DMS114 treated with DMSO at 0.1 percent for 48 hours (cell line): ENCODE results near the gene PLA2G10.
"Not testable (repeated sequence)": the region's sequence is repeated elsewhere in the genome, so short reads cannot be mapped to it uniquely, and the experiment has no call there.

Source experiments
- DNase-seq: peaks from one replicate; lab custom pipeline; 2025; ENCODE audit not compliant: unreplicated experiment; lab: John Stamatoyannopoulos, UW

The PLA2G10 gene, protein sequence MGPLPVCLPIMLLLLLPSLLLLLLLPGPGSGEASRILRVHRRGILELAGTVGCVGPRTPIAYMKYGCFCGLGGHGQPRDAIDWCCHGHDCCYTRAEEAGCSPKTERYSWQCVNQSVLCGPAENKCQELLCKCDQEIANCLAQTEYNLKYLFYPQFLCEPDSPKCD

DNA sequence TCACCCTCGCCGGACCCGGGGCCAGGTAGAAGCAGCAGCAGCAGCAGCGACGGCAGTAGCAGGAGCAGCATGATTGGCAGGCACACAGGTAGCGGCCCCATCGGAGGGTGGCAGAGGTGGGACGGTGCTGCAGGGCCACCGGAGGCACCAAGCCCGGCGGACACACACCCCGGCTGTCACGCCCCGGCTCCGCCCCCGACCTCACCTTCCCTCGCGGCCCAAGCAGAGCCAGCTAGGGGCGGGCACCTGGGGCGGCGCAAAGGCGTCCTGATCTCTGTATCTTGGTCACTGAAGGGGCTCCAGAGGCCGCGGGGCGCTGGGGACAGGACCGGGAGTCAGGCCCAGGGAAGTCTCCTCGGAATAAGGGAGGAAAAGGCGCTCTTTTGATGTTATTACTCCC lies at the start of gene PLA2G10:
TSS of gene PLA2G10 (minus strand) at position 180 of the 400 bp plus-strand sequence. CDS start at position 101, 79 bp downstream.
- not testable (repeated sequence) for DNase-seq

DNA sequence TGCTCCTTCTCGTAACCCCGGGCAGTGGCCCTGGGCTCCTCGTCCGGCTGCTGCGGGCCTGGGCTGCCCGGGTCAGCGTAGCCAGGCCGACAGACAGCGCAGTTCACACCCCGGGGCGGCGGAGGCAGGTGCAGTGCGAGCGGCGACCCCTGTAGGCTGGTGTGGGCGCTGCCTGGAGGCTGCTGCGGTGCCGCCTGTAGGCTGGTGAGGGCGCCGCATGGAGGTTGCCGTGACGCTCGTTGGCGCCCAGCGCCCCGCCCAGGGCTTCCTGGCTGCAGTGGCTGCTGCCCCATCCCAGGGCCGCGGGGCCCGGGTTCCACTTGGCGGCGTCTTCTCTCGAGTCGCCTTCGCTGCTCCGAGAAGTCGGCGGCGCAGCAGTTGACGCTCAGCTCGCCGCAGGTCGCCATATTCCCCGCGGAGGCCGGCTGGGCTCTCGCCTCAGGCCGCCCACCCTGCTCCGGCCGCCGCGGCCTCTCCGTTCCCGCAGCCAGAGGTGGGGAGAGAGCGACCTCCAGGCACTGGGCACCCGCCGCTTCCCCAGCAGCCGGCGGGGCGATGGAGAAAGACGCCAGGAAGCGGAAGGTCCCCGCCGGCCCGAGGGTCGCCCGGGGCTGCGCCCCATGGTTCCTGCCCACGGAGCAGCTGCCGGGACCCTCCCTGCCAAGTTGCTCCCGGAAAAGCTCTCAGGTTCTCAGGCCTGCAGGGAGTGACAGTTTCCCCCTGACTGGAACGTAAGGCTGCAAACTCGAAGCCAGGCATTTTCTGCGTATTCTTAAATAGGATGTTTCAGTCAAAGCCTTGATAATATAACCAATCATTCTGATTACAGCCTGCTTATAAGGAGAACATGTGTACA lies 48.4 kb upstream of the PLA2G10 start, which contains the start of gene NPIPA2:
TSS of gene NPIPA2 (plus strand) at position 261 of the 856 bp plus-strand sequence. CDS start 5,533 bp downstream, outside the sequence.
- DNase-seq = not testable (repeated sequence)

DNA sequence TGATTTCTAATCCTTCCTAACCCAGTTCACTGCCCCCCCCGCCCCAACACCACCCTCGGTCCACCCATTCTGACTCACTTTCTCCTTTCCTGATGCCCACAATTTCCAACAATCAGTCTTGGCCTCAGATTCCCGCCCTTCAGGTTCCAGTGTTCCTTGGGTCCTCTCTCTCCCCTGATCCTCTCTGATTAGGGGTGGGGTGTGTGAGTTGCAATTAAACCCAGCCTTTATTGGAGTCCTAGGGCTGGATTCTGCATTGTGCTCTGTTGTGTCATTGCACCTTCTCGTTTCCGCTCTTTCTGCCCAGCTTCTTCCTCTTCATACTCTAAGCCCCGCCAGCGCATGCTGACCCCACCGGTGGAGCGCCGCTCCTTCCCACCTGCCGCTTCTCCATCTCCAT lies 47.7 kb upstream of the PLA2G10 start:
- not testable (repeated sequence) for DNase-seq

DNA sequence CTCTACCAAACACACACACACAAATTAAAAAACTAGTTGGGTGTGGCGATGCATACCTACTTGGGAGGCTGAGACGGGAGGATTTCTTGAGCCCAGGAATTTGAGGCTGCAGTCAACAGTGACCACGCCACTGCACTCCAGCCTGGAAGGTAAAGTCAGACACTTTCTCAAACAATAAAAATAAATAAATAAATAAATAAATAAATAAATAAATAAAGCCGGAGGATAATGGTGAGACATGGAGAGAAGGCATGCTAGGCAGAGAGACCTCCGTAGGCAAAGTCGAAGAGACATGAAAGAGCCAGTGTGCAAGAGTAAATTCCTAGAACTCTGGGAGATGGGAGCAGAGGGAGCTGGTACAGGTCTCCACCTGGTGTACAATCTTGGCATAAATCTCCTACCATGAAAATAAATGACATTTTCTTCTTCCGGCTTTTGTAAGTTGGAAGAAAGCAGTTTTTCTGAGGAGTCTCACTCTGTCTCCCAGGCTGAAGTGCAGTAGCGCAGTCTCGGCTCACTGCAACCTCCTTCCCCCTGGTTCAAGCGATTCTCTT lies 46.8 kb upstream of the PLA2G10 start:
- DNase-seq = not testable (repeated sequence)

DNA sequence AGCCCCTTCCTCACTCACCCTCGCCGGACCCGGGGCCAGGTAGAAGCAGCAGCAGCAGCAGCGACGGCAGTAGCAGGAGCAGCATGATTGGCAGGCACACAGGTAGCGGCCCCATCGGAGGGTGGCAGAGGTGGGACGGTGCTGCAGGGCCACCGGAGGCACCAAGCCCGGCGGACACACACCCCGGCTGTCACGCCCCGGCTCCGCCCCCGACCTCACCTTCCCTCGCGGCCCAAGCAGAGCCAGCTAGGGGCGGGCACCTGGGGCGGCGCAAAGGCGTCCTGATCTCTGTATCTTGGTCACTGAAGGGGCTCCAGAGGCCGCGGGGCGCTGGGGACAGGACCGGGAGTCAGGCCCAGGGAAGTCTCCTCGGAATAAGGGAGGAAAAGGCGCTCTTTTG lies 39.1 kb upstream of the PLA2G10 start:
- DNase-seq = not testable (repeated sequence)

DNA sequence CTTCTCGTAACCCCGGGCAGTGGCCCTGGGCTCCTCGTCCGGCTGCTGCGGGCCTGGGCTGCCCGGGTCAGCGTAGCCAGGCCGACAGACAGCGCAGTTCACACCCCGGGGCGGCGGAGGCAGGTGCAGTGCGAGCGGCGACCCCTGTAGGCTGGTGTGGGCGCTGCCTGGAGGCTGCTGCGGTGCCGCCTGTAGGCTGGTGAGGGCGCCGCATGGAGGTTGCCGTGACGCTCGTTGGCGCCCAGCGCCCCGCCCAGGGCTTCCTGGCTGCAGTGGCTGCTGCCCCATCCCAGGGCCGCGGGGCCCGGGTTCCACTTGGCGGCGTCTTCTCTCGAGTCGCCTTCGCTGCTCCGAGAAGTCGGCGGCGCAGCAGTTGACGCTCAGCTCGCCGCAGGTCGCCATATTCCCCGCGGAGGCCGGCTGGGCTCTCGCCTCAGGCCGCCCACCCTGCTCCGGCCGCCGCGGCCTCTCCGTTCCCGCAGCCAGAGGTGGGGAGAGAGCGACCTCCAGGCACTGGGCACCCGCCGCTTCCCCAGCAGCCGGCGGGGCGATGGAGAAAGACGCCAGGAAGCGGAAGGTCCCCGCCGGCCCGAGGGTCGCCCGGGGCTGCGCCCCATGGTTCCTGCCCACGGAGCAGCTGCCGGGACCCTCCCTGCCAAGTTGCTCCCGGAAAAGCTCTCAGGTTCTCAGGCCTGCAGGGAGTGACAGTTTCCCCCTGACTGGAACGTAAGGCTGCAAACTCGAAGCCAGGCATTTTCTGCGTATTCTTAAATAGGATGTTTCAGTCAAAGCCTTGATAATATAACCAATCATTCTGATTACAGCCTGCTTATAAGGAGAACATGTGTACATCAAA lies 9.3 kb upstream of the PLA2G10 start, which contains the start of gene NPIPA3:
TSS of gene NPIPA3 (plus strand) at position 256 of the 856 bp plus-strand sequence. CDS start 5,533 bp downstream, outside the sequence.
- DNase-seq = not testable (repeated sequence)

DNA sequence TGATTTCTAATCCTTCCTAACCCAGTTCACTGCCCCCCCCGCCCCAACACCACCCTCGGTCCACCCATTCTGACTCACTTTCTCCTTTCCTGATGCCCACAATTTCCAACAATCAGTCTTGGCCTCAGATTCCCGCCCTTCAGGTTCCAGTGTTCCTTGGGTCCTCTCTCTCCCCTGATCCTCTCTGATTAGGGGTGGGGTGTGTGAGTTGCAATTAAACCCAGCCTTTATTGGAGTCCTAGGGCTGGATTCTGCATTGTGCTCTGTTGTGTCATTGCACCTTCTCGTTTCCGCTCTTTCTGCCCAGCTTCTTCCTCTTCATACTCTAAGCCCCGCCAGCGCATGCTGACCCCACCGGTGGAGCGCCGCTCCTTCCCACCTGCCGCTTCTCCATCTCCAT lies 8.6 kb upstream of the PLA2G10 start:
- not testable (repeated sequence) for DNase-seq

DNA sequence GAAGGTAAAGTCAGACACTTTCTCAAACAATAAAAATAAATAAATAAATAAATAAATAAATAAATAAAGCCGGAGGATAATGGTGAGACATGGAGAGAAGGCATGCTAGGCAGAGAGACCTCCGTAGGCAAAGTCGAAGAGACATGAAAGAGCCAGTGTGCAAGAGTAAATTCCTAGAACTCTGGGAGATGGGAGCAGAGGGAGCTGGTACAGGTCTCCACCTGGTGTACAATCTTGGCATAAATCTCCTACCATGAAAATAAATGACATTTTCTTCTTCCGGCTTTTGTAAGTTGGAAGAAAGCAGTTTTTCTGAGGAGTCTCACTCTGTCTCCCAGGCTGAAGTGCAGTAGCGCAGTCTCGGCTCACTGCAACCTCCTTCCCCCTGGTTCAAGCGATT lies 7.8 kb upstream of the PLA2G10 start:
- DNase-seq = not testable (repeated sequence)

DNA sequence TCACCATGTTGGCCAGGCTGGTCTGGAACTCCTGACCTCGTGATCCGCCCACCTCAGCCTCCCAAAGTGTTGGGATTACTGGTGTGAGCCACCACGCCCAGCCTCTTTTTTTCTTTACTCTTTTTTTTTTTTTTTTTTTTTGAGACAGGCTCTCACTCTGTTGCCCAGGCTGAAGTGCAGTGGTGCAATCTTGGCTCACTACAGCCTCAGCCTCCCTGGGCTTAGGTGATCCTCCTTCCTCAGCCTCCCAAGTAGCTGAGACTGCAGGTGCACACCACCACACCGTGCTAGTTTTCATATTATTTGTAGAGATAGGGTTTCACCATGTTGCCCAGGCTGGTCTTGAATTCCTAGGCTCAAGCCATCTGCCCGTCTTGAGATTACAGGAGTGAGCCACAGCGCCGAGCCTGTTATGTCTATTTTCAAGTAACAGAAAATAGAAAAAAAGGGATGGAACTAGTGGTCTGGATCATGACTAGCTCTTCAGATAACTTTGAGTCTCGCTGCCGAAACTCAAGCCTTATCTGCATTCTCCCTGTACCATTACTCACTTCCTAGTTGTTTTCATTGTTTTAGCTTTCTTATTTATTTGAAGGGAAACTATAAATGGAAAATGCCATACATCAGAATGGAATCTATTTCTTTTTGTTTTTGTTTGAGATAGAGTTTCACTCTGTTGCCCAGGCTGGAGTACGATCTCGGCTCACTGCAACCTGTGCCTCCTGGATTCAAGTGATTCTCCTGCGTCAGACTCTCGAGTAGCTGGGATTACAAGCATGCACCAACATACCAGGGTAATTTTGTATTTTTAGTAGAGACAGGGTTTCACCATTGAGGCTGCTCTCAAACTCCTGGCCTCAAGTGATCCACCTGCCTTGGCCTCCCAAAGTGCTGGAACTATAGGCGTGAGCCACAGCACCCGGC lies 8.0 kb downstream of the PLA2G10 start:
- DNase-seq = not testable (repeated sequence)

DNA sequence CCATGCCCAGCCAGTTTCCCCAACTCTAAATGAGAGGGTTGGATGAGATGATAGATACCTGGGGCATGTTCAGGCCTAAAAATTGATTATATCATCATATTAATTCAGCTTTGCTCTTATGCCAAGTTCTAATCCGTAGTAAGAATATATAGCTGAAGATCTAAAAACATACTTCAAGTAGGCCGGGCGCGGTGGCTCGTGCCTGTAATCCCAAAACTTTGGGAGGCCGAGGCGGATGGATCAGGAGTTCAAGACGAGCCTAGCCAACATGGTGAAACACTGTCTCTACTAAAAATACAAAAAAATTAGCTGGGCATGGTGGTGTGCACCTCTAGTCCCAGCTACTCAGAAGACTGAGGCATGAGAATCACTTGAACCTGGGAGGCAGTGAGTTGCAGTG lies 12.0 kb downstream of the PLA2G10 start:
- no peak for DNase-seq

DNA sequence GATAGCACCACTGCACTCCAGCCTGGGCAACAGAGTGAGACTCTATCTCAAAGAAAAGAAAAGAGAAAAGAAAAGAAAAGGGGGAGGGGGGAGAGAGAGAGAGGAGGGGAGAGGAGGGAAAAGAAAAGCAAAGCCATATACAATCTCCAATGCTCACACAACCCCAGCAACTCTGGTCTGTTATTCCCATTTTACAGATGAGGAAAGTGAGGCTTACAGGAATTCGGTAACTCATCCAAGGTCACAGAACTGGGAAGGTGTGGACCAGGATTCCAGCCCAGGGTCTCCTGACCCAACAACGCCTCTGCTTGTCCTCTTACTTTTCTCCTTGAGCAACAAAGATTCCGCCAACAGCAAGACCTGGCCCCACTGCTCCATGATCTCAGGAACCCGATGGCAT lies 13.0 kb downstream of the PLA2G10 start:
- DNase-seq = no peak

DNA sequence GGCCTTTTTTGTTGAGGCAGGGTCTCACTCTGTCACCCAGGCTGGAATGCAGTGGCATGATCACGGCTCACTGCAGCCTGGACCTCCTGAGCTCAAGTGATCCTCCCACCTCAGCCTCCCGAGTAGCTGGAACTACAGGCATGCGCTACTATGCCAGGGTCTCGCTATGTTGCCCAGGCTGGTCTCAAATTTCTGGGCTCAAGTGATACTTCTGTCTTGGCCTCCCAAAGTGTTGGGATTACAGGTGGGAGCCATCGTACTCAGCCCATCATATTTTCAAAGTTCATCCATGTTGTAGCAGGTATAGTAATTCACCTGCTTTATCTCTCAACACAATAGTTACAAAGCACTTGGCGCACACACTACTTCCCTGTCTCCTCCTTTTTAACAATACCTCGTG lies 13.7 kb downstream of the PLA2G10 start:
- not testable (repeated sequence) for DNase-seq

DNA sequence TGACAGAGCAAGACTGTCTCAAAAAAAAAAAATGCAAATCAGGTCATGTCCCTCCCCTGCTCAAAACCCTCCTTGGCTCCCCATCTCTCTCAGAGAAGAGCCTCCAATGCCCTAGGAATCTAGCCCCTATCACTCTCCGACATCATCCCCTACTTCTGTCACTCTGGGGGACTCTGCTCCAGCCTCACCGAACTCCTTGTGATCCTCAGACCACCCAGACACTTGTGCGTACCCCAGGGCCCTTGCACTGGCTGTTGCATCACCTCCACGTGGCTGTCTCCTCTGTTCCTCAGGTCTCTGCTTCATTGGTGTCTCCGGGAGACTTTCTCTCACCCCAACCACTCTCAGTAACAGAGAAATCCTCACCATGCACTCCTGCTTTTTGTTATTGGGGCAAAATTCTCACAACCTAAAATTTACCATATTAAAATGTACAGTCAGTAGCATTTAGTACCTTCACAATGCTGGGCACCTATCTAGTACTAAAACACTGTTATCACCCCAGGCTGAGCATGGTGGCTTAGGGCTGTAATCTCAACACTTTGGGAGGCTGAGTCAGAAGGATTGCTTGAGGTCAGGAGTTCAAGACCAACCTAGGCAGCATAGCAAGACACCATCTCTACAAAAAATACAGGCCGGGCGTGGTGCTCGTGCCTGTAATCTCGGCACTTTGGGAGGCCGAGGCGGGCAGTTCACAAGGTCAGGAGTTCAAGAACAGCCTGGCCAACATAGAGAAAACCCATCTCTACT lies 15.2 kb downstream of the PLA2G10 start:
- no peak for DNase-seq

DNA sequence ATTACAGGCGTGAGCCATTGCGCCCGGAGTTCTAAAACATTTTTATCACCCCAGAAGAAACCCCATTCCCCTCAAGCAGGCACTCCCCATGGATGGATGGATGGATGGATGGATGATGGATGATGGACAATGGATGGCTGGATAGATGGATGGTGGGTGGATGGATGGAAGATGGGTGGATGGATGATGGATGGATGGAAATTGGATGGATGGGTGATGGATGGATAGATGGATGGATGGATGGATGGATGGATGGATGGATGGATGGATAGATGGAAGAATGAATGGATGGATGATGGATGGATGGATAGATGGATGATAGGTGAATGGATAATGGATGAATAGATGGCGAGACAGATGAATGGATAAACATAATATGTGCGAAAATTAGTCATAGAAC lies 16.5 kb downstream of the PLA2G10 start:
- no peak for DNase-seq

DNA sequence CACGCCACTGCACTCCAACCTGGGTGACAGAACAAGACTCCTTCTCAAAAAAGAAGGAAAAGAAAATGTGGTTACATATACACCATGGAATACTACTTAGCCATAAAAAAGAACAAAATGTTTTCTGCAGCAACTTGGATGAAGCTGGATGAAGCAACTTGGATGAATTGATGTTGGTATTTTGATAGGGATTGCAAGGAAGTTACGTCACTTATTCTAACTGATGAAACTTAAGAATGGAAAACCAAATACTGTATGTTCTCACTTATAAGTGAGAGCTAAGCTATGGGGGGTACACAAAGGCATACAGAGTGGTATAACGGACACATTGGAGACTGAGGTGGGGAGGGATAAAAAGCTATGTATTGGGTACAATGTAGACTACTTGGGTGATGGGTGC lies 17.5 kb downstream of the PLA2G10 start:
- DNase-seq = no peak

DNA sequence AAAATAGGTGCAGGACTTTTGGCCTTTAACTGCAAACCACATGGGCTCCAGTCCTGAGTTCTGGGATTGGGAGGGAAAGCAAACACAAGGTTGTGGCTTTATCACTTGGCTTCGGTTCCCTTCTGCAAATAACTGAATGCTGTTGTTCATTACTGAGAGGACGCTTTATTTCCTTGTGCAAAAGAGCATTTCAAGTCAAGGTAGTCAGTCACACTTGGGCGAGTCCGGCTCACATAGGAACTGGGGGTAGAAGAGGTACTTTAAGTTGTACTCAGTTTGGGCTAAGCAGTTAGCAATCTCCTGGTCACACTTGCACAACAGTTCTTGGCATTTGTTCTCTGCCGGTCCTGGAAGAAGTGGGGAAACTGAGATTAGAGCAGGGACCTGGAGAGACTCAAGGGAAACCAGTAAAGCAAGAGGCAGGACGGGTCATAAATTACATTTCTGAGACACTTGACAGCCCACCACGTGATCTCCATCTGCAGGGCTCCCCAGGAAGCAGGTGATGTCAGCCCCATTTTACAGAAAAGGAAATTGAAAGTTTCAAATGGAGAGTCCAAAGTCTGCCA lies 21.6 kb downstream of the PLA2G10 start:
- DNase-seq = no peak

DNA sequence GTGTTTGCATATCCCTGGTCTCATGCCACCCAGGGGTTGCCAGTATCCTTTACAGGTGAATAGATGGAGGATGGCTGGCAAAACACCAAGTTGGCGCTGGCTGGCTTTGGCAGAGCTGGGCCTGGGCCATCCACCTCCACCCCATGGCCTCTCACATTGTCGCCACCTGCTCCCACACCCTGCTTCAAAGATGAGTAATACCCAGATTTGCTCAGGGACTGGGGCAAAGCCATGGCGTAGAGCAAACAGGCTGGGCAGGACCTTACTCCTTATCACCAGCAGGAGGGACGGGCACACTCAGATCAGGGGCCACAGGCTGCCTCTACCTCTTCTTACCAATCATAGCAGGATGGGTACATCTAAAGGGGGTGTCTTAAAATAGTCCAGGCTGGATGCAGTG lies 24.3 kb downstream of the PLA2G10 start:
- DNase-seq = no peak

DNA sequence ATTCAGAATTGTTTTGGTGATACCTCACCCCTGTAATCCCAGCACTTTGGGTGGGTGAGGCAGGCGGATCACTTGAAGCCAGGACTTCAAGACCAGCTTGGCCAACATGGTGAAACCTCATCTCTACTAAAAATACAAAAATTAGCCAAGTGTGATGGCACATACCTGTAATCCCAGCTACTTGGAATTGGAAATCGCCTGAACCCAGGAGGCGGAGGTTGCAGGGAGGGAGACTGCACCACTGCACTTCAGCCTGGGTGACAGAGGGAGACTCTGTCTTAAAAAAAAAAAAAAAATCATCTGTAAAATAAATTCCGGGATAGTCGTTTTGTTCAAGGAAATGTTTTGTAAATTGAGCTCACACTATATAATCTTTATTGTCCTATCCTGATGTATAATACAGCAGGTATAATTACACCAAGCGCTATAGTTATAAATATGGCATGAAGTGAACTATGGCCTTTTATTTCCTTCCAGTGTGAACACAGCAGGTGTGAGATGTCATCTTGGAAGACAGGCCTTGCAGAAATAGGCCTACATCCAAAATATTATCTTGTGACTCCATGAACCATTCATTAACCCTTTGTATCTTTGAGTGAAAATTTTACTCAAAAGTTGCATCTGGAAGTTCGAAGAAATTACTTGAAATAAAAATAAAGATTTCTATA lies 25.4 kb downstream of the PLA2G10 start:
- DNase-seq = no peak
